HEK293 (cell line): ENCODE measurements around the gene NCEH1.

Experiments
- CTCF ChIA-PET: fragments of 350-600 bp; formaldehyde crosslinking; extraction: SDS; loops from one replicate; lab custom pipeline; 2021; ENCODE audit warnings: antibody characterized with exemption; lab: Yijun Ruan, JAX
- POLR2A ChIA-PET: fragments of 300-600 bp; formaldehyde crosslinking; extraction: SDS; loops from one replicate; lab custom pipeline; 2020; ENCODE audit warnings: antibody characterized with exemption, inconsistent platforms; lab: Yijun Ruan, JAX
- H3K27ac ChIP-seq: fragments of 200-500 bp; sonication (Bioruptor generic); 2 replicates; pipeline ENCODE4 v1.5.1; 2014; ENCODE audit warnings: low read depth, low read length, control low read depth, inconsistent platforms; ENCODE audit errors: extremely low read depth
- H3K36me3 ChIP-seq, 2 experiments: fragments of 200-500 bp in 1 of 2; sonication (Bioruptor generic) in 1 of 2; 1 replicate in 1 of 2; 2 replicates in 1 of 2; pipeline ENCODE4 v1.5.1; 2014 to 2017; ENCODE audit warnings: inconsistent platforms in 2 of 2, low read length in 2 of 2; ENCODE audit not compliant: control insufficient read depth in 2 of 2, insufficient read depth in 1 of 2
- H3K4me1 ChIP-seq: fragments of 200-500 bp; sonication (Bioruptor generic); 2 replicates; pipeline ENCODE4 v1.5.1; 2014; ENCODE audit warnings: mild to moderate bottlenecking, low read length, inconsistent platforms; ENCODE audit not compliant: control insufficient read depth, insufficient read depth
- H3K4me3 ChIP-seq: 2 replicates; pipeline ENCODE4 v1.5.1; 2011; ENCODE audit warnings: low read depth, mild to moderate bottlenecking, control low read depth, low read length, moderate library complexity
- H3K9me3 ChIP-seq: fragments of 200-500 bp; sonication (Bioruptor generic); 2 replicates; pipeline ENCODE4 v1.5.1; 2014; ENCODE audit warnings: low read depth, low read length, inconsistent platforms; ENCODE audit not compliant: control insufficient read depth, insufficient read depth
- AEBP2 ChIP-seq: fragments of 450-650 bp; formaldehyde crosslinking; IDR thresholded peaks from 2 replicates; pipeline ENCODE4 v1.5.1; 2016; ENCODE audit warnings: missing biosample characterization, missing genetic modification characterization, borderline replicate concordance
- BCL11A ChIP-seq: fragments of 450-650 bp; formaldehyde crosslinking; IDR thresholded peaks from 2 replicates; pipeline ENCODE4 v1.5.1; 2016; ENCODE audit warnings: low read depth, missing biosample characterization, missing genetic modification characterization
- FEZF1 ChIP-seq: fragments of 450-650 bp; formaldehyde crosslinking; IDR thresholded peaks from 2 replicates; pipeline ENCODE4 v1.5.1; 2016; ENCODE audit warnings: missing biosample characterization, missing genetic modification characterization
- HOXC10 ChIP-seq: sonication (generic); formaldehyde crosslinking; IDR thresholded peaks from 2 replicates; pipeline ENCODE4 v1.8.1; 2023; ENCODE audit warnings: mild to moderate bottlenecking, missing genetic modification reagents
- HOXD13 ChIP-seq: sonication (generic); formaldehyde crosslinking; IDR thresholded peaks from 2 replicates; pipeline ENCODE4 v1.8.0; 2022; ENCODE audit warnings: missing genetic modification reagents, borderline replicate concordance
- MEIS1 ChIP-seq: sonication (generic); formaldehyde crosslinking; IDR thresholded peaks from 2 replicates; pipeline ENCODE4 v1.8.1; 2022; ENCODE audit warnings: missing genetic modification reagents, mild to moderate bottlenecking, borderline replicate concordance
- REPIN1 ChIP-seq: fragments of 450-650 bp; formaldehyde crosslinking; IDR thresholded peaks from 2 replicates; pipeline ENCODE4 v1.5.1; 2017; ENCODE audit warnings: missing biosample characterization, missing genetic modification characterization, low read depth
- SCRT2 ChIP-seq: fragments of 450-650 bp; formaldehyde crosslinking; IDR thresholded peaks from 2 replicates; pipeline ENCODE4 v1.5.1; 2016; ENCODE audit warnings: missing biosample characterization, missing genetic modification characterization
- ZNF112 ChIP-seq: fragments of 450-650 bp; formaldehyde crosslinking; IDR thresholded peaks from 2 replicates; pipeline ENCODE4 v1.5.0; 2017; ENCODE audit warnings: missing biosample characterization, missing genetic modification characterization
- ZNF133 ChIP-seq: fragments of 450-650 bp; formaldehyde crosslinking; IDR thresholded peaks from 2 replicates; pipeline ENCODE4 v1.5.1; 2016; ENCODE audit warnings: missing biosample characterization, missing genetic modification characterization
- ZNF140 ChIP-seq: fragments of 450-650 bp; formaldehyde crosslinking; IDR thresholded peaks from 2 replicates; pipeline ENCODE4 v1.5.1; 2016; ENCODE audit warnings: missing biosample characterization, missing genetic modification characterization
- ZNF157 ChIP-seq: fragments of 450-650 bp; formaldehyde crosslinking; IDR thresholded peaks from 2 replicates; pipeline ENCODE4 v1.5.1; 2016; ENCODE audit warnings: missing biosample characterization, missing genetic modification characterization
- ZNF169 ChIP-seq: fragments of 450-650 bp; formaldehyde crosslinking; IDR thresholded peaks from 2 replicates; pipeline ENCODE4 v1.5.1; 2016; ENCODE audit warnings: missing biosample characterization, missing genetic modification characterization
- ZNF23 ChIP-seq: fragments of 450-650 bp; formaldehyde crosslinking; IDR thresholded peaks from 2 replicates; pipeline ENCODE4 v1.5.1; 2016; ENCODE audit warnings: missing biosample characterization, missing genetic modification characterization, borderline replicate concordance
- ZNF335 ChIP-seq: fragments of 450-650 bp; formaldehyde crosslinking; conservative IDR thresholded peaks from 2 replicates; pipeline ENCODE4 v1.5.1; 2016; ENCODE audit warnings: missing biosample characterization, missing genetic modification characterization
- ZNF354C ChIP-seq: fragments of 450-650 bp; formaldehyde crosslinking; IDR thresholded peaks from 2 replicates; pipeline ENCODE4 v1.5.1; 2016; ENCODE audit warnings: missing biosample characterization, missing genetic modification characterization, low read depth, borderline replicate concordance
- ZNF416 ChIP-seq: fragments of 450-650 bp; formaldehyde crosslinking; IDR thresholded peaks from 2 replicates; pipeline ENCODE4 v1.5.1; 2016; ENCODE audit warnings: missing biosample characterization, missing genetic modification characterization
- ZNF433 ChIP-seq: fragments of 450-650 bp; formaldehyde crosslinking; IDR thresholded peaks from 2 replicates; pipeline ENCODE4 v1.5.1; 2016; ENCODE audit warnings: missing biosample characterization, missing genetic modification characterization, low read depth
- ZNF549 ChIP-seq: fragments of 450-650 bp; IDR thresholded peaks from 2 replicates; pipeline ENCODE4 v1.5.1; 2018; ENCODE audit warnings: missing biosample characterization, missing genetic modification characterization, mild to moderate bottlenecking, inconsistent platforms, moderate library complexity
- ZNF555 ChIP-seq: fragments of 450-650 bp; formaldehyde crosslinking; conservative IDR thresholded peaks from 2 replicates; pipeline ENCODE4 v1.5.1; 2017; ENCODE audit warnings: missing biosample characterization, mild to moderate bottlenecking, missing genetic modification characterization, inconsistent platforms
- ZNF596 ChIP-seq: fragments of 450-650 bp; IDR thresholded peaks from 2 replicates; pipeline ENCODE4 v1.5.0; 2018; ENCODE audit warnings: missing biosample characterization, mild to moderate bottlenecking, missing genetic modification characterization, moderate library complexity
- ZNF626 ChIP-seq: fragments of 450-650 bp; sonication (Bioruptor Pico); formaldehyde crosslinking; IDR thresholded peaks from 2 replicates; pipeline ENCODE4 v1.5.1; 2018; ENCODE audit warnings: missing biosample characterization, missing genetic modification characterization, inconsistent platforms
- ZNF830 ChIP-seq: fragments of 450-650 bp; IDR thresholded peaks from 2 replicates; pipeline ENCODE4 v1.5.0; 2018; ENCODE audit warnings: missing biosample characterization, missing genetic modification characterization, low read depth, mild to moderate bottlenecking, moderate library complexity
- ZNF843 ChIP-seq: fragments of 450-650 bp; formaldehyde crosslinking; IDR thresholded peaks from 2 replicates; pipeline ENCODE4 v1.5.1; 2016; ENCODE audit warnings: missing biosample characterization, missing genetic modification characterization
- ZSCAN23 ChIP-seq: fragments of 450-650 bp; formaldehyde crosslinking; IDR thresholded peaks from 2 replicates; pipeline ENCODE4 v1.5.1; 2016; ENCODE audit warnings: missing biosample characterization, missing genetic modification characterization
- ZSCAN30 ChIP-seq: fragments of 450-650 bp; IDR thresholded peaks from 2 replicates; pipeline ENCODE4 v1.5.1; 2018; ENCODE audit warnings: missing biosample characterization, mild to moderate bottlenecking, missing genetic modification characterization, moderate library complexity
- TF ChIP-seq, protein P1 (sequence below): fragments of 450-650 bp; formaldehyde crosslinking; IDR thresholded peaks from 2 replicates; pipeline ENCODE4 v1.5.1; 2016; ENCODE audit warnings: missing biosample characterization, missing genetic modification characterization, low read depth
- TF ChIP-seq, protein P2 (sequence below): fragments of 450-650 bp; formaldehyde crosslinking; IDR thresholded peaks from 2 replicates; pipeline ENCODE4 v1.5.1; 2016; ENCODE audit warnings: missing biosample characterization, missing genetic modification characterization
- TF ChIP-seq, protein P3 (sequence below): fragments of 450-650 bp; formaldehyde crosslinking; optimal IDR thresholded peaks from 2 replicates; pipeline ENCODE3; 2016; ENCODE audit warnings: missing biosample characterization, mild to moderate bottlenecking, missing genetic modification characterization

Gene NCEH1

DNA sequence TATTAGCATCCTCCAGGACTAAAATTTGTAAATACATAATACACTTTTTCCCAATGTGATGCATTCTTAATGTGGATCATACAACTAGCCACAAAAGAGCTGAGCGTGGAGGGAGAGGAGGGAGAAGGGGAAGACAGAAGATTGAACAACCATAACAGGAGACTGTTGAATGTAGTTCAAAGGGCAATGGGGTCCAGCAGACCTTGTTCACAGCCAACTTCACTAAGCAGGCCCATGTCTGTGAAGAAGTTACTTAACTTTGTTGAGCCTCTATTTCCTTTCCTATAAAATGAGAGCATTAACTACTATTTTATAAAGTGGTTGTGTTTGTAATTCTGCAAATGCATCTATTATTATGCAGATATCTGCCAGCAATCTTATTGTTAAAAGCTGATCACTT lies 13.3 kb downstream of the NCEH1 start:
- H3K9me3 ChIP-seq: no peaks in the 10 kb centered on the region
- no peak overlapping the region for H3K4me3 ChIP-seq
- no peaks in the 10 kb centered on the region for H3K4me1 ChIP-seq
- no peak overlapping the region for H3K27ac ChIP-seq
- H3K36me3 ChIP-seq: no peaks in the 10 kb centered on the region
- no peak for TF ChIP-seq ZNF596 (tag by site-specific recombination)
- no peak for TF ChIP-seq ZNF140 (tag by site-specific recombination)
- no peak for TF ChIP-seq ZSCAN30 (tag by site-specific recombination)
- TF ChIP-seq ZNF555 (tag by site-specific recombination): no peak
- TF ChIP-seq ZNF626 (tag by site-specific recombination): no peak
- TF ChIP-seq ZNF843 (tag by site-specific recombination): no peak
- TF ChIP-seq ZNF354C: no peak
- TF ChIP-seq, protein P1, sequence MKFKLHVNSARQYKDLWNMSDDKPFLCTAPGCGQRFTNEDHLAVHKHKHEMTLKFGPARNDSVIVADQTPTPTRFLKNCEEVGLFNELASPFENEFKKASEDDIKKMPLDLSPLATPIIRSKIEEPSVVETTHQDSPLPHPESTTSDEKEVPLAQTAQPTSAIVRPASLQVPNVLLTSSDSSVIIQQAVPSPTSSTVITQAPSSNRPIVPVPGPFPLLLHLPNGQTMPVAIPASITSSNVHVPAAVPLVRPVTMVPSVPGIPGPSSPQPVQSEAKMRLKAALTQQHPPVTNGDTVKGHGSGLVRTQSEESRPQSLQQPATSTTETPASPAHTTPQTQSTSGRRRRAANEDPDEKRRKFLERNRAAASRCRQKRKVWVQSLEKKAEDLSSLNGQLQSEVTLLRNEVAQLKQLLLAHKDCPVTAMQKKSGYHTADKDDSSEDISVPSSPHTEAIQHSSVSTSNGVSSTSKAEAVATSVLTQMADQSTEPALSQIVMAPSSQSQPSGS (tag by site-specific recombination): no peak
- no peak for TF ChIP-seq FEZF1 (tag by site-specific recombination)
- no peak for TF ChIP-seq AEBP2 (tag by site-specific recombination)
- no peak for TF ChIP-seq HOXC10 (CRISPR knock-in tag)
- TF ChIP-seq, protein P2, sequence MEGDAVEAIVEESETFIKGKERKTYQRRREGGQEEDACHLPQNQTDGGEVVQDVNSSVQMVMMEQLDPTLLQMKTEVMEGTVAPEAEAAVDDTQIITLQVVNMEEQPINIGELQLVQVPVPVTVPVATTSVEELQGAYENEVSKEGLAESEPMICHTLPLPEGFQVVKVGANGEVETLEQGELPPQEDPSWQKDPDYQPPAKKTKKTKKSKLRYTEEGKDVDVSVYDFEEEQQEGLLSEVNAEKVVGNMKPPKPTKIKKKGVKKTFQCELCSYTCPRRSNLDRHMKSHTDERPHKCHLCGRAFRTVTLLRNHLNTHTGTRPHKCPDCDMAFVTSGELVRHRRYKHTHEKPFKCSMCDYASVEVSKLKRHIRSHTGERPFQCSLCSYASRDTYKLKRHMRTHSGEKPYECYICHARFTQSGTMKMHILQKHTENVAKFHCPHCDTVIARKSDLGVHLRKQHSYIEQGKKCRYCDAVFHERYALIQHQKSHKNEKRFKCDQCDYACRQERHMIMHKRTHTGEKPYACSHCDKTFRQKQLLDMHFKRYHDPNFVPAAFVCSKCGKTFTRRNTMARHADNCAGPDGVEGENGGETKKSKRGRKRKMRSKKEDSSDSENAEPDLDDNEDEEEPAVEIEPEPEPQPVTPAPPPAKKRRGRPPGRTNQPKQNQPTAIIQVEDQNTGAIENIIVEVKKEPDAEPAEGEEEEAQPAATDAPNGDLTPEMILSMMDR (tag by site-specific recombination): no peak
- no peak for TF ChIP-seq BCL11A (tag by site-specific recombination)
- POLR2A ChIA-PET: no interaction called here
- CTCF ChIA-PET: interaction anchor here (3.2 kb wide), 1 partner anchor 24 kb away, joined by 16 read pairs; no protein-coding TSS in a partner anchor

DNA sequence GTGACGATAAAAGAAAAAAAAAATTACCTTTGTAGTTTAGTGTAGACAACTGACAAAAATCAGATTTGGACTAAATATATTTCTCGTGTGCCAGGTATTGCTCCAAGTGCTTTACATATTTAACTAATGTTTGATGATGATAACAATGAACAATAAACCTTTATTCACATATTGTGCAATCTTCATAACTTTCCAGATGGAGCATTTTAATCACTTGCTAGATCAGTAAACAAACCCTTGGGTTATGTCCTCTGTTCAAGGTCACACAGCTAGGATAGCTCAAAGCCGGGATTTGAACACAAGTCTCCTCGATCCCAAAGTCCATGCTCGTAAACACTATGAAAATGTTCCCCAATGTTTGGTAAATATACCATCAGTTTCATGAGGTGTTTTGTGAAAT lies 14.5 kb downstream of the NCEH1 start:
- no peak for TF ChIP-seq ZNF23
- no peak for TF ChIP-seq SCRT2 (tag by site-specific recombination)
- no peak for TF ChIP-seq REPIN1 (tag by site-specific recombination)
- no peak for TF ChIP-seq ZNF169 (tag by site-specific recombination)
- no peak for TF ChIP-seq MEIS1
- no peak for TF ChIP-seq ZNF830 (tag by site-specific recombination)
- TF ChIP-seq ZNF157: no peak
- no peak for TF ChIP-seq ZNF433 (tag by site-specific recombination)
- no peak for TF ChIP-seq ZSCAN23 (tag by site-specific recombination)
- no peak for TF ChIP-seq ZNF416 (tag by site-specific recombination)
- TF ChIP-seq HOXD13 (CRISPR knock-in tag): no peak
- TF ChIP-seq, protein P3, sequence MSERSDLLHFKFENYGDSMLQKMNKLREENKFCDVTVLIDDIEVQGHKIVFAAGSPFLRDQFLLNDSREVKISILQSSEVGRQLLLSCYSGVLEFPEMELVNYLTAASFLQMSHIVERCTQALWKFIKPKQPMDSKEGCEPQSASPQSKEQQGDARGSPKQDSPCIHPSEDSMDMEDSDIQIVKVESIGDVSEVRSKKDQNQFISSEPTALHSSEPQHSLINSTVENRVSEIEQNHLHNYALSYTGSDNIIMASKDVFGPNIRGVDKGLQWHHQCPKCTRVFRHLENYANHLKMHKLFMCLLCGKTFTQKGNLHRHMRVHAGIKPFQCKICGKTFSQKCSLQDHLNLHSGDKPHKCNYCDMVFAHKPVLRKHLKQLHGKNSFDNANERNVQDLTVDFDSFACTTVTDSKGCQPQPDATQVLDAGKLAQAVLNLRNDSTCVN (tag by site-specific recombination): no peak
- TF ChIP-seq ZNF112 (tag by site-specific recombination): no peak
- TF ChIP-seq ZNF549: no peak
- no peak for TF ChIP-seq ZNF133
- TF ChIP-seq ZNF335 (tag by site-specific recombination): no peak
- Histone ChIP-seq H3K9me3 (no peaks in the 10 kb centered on the region), H3K4me3 (no peak overlapping the region), H3K36me3 (no peaks in the 10 kb centered on the region), H3K4me1 (no peaks in the 10 kb centered on the region), H3K27ac (no peak overlapping the region)
- POLR2A ChIA-PET: no interaction called here
- CTCF ChIA-PET: interaction anchor here (0.5 to 3.2 kb wide), 2 partner anchors 23 to 327 kb away, joined by 5 to 16 read pairs; no protein-coding TSS in a partner anchor
